Measurements from ENCODE around the gene DYNLT4.
A peak's percentile ranks its signal among the peaks of the same experiment; 100 is the strongest.
"Not testable (repeated sequence)": the region's sequence is repeated elsewhere in the genome, so short reads cannot be mapped to it uniquely, and the experiment has no call there.

The DYNLT4 gene

DNA sequence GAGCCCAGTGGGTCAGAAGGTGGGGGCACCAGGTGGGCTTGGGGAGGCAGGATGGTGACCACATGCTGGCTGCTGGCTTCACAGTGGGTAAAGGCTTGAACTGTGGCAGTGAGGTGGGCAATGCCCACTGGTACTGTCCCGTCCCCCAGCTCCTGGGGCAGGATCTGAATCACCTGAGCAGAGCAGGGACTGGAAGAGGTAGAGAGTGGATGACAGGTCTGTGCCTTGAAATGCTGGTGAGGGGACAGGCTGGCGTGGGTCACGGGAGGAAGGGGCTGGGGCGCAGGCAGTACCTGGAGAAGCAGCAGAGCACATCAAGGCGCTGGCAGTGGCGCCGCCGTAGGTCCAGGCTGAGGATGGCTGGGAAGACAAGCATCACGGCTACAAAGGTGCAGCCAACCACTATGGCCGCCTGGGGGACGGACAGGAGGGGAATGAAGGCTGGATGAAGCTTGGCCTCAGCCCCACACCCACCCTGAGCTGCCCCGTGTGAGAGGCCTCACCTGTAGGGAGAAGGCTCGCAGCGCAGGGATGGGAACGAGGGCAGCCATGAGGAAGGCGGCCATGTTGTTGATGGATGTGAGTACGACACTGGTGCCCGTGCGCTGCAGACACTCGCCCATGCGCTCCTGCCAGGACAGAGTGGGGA is 21.0 kb upstream of the DYNLT4 start:
- no peak for DNase-seq

DNA sequence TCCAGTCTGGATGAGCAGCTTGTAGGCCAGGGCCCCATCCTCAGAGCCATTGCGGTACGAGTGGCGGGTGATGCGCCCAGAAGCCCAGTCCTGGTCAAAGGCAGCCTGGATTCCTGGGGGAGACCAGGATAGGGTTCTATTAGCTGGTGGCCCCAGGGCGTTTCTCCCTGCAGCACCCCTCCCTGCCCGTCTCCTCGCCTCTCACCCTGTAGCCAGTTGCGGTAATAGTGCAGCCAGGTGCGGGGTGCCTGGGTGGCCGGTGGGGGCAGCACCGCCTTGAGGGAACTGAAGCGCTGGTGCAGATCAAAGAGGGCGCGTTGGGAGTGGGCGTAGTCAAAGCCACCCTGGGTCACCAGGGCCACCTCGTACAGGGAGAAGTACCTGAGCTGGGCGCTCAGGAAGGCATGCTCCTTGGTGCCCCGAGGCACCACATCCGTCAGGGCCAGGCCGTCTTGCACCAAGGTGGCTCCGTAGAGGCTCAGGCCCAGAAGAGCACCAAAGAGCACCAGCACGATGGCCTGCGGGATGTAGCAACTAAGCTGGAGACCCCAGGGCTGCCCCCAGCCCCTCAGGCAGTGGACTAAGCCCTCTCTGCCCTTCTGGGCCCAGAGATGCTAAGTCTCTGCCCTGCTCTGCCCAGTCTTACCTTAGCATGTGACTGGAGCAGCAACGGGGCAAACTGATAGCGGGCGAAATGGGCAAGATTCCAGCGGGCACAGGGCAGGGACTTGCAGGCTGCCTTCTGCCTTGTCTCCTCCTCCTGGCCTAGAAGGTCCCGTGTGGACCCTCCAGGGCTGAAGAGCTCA is 20.2 kb upstream of the DYNLT4 start:
- no peak for DNase-seq

DNA sequence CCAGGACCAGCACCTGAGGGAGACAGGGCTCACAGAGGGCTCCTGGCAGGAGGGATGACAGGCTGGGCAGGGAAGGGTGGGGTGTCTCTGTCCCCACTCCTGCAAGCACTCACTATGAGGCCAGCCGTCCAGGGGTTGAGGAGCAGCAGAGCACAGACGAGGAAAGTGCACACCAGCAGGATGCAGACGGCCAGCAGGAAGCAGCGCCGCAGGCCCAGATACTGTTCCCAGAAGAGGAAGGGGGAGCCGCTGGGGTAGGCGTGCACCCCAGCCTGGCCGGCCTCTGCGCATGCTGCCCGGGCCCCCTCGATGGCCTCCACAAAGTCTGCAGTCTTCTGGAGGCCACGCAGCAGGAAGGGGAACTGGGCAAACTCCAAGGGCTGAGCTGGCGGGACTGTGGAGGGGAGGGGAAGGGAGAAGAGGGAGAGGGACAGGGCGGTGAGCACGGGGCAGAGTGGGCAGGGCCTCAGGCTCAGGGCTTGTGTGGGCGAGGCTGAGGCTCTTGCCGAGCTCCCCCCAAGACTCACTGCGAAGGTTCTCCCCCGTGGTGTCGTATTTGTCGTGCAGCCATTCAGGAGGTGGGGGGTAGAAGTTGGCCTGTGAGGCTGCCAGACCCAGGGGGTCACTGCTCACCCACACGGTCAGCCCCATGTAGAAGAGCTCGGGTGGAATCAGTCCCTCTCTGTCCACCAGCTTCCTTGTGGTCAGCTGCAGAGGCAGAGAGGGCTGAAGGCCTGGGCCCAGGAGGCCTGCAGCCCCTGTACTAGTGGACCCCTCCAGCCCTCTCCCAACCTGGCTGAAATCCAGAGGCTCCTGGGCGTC is 19.4 kb upstream of the DYNLT4 start:
- DNase-seq, result no peak

DNA sequence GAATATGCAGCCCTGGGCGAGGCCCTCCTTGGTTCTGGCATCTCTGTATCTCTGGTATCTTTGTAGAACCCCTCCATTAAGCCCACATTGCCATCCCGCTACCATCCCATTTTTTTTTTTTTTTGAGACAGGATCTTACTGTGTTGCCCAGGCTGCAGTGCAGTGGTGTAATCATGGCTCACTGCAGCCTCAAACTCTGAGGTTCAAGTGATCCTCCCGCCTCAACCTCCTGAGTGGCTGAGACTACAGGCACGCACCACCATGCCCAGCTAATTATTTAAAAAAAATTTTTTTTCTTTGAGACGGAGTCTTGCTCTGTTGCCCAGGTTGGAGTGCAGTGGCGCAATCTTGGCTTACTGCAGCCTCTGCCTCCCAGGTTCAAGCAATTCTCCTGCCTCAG is 17.2 kb upstream of the DYNLT4 start:
- DNase-seq, result not testable (repeated sequence)

DNA sequence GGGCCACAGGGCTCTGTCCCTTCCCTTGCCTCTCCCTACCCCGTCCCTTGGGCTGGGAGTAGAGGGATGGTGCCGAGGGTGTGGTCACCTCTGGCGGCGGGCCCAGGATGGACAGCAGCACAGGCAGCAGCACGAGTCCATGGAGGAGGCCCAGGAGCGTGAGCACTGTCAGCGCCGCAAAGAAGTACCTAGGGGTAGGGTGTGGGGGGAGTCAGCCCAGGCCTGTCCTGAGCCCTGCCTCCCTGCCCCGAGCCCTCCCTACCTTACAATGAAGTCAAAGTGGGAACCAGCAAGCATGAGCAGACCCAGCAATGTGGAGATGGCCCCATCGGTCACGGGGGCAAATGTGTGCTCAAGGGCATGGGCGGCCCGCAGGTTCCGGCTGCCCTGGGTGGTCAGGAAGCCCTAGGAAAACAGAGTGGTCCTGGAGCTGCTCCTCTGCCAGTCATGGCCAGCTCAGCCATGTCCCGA is 15.9 kb upstream of the DYNLT4 start:
- no peak for DNase-seq

DNA sequence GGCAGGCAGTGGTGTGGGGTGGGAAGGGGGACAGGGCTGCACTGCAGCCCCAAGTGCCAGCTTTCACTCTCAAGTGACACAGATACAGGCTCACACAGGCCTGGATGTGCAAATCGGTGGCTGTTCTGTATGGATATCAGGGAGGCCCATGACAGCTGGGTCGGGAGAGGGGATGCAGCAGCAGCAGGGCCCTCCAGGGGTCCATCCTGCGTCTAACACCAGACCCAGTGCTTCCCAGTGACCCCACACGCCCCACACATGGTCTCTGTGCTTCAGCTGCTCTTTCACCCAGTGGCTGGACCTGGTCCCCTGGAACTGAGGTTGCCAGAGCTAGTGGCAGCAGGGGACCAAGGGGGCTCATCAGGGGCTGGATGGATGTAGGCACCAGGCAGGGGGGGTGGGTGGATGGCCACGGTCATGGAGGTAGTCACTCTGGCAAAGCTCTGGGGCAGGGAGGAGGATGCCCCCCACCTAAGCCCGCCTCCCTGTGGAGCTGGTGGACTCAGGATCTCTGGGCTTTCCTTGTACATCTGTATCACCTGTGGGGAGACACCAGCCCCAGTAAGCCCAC is 15.1 kb upstream of the DYNLT4 start:
- DNase-seq, result peak; percentile 12

DNA sequence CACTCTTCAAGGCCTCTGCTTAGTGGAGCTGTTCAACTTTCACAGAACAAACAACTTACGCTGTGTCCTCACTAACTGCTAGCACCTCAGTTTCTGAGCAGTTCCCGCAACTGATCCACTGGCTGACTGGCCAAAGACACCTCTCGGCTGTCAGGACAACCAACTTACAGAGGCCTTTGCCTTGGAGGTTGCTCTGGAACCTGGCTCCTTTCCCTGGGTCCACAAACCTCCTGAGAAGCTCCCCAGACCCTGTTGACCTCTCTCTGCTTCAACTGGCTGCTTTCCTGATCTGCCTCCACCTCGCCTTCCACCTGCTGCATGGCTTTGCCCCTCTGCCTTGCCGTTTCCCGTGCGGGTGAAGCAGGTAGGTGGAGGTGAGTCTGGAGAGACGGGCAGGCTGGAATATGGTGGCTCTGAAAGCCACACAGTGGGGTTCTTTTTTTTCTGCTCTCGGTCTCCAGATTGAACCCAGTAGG is 14.1 kb upstream of the DYNLT4 start:
- DNase-seq, result no peak

DNA sequence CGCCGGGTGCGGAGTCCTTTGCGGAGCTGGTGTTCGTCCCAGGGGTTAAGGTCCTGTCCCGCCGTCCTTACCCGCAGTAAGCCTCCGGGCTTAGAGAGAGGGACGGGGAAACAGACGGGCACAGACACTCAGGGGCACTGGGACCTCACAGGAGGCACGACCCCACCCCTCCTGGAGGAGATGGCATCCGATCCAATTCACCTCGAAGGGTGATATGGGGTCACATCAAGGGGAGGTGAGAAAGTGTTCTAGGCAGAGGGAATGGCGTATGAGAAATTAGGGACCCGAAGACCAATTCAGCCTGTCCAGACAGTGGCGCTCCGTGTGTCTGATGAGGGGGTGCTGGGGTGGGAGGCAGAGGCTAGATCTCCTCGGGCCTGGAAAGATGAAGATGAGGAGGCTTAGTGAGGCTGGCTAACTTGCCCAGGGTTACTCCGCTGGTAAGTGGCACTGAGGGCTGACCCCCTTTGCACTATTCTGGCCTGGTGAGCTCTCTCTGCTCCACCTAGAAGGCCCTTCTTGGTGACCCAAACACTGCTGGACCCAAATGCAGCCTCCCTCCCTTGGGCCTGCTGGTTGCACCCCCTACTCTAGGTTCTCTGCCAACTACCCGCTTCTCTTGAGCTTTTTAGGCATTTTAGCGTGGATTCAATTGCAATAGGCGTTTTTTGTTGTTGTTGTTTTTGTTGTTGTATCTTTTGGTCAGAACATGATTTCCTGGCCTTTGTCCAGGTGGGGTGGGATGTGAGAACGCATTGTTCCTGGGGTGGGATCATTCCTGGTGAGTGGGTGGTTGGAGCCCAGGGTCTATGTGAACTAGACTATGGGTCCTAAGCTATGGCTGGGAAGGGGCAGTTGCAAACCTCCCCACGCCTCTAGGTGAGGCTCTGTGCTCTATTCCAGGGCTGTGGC is 13.4 kb upstream of the DYNLT4 start:
- no peak for DNase-seq

DNA sequence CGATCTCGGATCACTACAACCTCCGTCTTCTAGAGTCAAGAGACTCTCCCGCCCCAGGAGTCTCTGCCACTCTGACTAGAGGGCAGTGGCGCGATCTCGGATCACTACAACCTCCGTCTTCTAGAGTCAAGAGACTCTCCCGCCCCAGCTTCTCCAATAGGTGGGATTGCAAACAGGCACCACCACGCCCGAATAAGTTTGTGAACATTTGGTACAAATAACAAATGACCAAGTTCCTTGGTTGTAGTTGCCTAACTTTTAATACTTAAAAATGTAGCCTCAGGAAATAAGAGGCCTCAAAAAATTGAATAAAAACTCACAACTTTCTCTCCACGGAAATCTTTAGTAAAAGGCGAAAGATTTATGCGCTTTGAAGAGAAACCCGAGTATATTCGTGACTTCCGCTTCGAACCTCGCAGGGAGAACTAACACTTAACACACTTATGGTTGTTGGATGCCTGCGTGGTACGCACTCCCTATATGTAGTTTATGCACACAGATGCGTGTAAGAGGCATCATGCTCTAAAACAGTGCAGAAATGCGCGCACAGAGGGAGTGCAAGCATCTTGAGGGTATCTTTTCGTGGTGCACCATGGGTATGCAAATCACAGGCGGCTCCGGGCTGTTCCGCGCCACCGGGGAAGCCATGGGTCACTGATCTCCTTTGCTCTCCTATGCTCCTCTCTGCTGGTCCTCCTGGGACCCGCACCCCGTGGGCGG is 12.6 kb upstream of the DYNLT4 start:
- DNase-seq, result peak; percentile 87

DNA sequence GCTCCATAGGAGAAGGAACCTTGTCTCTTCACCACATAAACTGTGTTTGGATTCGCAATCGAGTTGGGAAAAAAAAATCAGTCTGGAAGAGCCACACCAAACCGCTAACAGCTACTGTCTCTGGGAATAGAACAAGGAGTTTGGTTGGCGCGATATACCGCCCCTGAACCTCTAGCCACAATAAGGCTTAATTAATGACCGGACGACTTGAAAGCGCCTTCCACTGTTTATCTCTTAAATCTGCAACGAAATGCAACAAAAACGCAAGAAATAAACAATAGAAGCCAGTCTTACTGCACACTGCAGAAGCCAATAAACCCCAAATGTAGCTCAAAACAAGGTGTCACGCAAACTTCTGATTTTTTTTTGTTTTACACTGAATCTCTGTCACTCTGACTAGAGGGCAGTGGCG is 12.1 kb upstream of the DYNLT4 start:
- no peak for DNase-seq

DNA sequence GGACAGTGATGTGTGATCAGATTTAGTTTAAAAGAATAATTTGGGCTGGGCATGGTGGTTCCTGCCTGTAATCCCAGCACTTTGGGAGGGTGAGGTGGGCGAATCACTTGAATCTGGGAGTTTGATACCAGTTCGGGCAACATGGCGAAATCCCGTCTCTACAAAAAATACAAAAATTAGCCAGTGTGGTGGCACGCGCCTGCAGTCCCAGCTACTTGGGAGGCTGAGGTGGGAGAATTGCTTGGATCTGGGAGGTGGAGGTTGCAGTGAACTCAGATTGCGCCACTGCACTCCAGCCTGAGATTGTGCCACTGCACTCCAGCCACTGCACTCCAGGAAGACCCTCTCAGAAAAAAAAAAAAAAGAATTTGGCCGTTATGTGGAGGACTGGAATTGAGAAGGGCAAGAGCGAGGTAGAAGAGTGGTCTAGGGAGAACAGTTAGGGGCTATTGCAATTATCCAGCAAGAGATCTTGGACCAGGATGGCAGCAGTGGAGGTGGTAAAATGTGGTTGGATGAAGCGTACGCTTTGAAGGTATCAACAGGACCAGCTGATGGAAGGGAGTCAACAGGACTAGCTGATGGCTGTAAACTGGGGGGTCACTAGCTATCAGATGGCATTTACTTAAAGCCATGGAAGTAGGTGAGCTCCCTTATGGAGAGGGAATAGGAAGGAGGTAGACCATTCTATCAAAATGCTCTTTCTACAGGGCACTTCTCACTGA is 10.8 kb upstream of the DYNLT4 start:
- DNase-seq, result no peak

DNA sequence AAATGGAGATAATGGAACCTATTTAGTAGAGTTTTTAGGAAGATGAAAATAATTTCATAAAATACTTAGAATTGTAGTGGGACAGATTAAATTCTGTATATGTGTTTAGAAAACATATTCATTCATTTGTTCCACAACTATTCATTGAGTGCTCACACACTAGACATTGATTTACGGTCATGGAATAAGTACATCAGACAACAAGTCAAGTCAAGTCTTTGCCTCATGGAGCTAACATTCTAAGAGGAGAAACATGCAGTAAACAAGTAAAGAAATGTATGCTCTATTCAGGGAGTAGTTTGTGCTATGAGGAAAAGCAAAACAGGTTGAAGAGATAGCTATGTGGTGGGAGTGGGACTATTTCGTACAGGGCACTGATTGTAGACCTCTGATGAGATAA is 10.2 kb upstream of the DYNLT4 start:
- no peak for DNase-seq

DNA sequence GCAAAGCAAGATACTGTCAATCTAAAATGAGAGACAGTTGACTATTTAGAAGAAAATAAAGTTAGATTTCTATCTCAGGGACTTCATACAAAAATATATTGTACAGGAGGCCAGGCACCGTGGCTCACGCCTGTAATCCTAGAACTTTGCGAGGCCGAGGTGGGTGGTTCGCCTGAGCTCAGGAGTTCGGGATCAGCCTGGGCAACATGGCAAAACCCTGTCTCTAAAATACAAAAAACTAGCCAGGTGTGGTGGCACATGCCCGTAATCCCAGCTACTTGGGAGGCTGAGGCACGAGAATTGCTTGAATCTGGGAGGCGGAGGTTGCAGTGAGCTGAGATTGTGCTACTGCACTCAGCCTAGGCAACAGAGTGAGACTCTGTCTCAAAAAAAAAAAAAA is 8.8 kb upstream of the DYNLT4 start:
- DNase-seq, result not testable (repeated sequence)

DNA sequence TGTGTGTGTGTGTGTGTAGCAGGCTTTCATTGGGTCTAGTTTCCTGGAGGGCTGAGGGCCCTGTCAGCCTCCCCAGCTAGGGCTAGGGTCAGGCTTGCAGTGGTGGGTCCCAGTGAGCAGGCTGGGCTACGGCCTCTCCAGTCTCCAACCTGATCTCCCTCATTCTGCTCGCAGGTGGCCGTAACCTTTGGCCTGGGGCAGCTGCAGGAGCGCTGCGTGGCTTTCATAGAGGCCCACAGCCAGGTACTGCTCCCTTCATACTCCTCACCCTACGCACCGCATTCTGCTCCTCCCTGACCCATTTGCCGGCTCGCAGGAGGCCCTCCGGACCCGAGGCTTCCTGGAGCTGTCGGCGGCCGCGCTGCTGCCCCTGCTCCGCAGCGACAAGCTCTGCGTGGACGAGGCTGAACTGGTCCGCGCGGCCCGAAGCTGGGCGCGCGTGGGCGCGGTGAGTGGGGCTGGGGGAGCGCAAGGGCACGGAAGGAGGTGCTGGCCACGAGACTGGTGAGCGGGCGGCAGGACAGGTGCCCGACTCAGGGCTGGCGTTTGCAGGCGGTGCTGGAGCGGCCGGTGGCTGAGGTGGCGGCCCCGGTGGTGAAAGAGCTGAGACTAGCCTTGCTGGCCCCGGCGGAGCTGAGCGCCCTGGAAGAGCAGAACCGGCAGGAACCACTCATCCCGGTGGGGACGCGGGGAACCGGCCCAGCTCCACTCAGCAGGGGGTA is 5.8 kb upstream of the DYNLT4 start:
- DNase-seq, result peak; percentile 28

DNA sequence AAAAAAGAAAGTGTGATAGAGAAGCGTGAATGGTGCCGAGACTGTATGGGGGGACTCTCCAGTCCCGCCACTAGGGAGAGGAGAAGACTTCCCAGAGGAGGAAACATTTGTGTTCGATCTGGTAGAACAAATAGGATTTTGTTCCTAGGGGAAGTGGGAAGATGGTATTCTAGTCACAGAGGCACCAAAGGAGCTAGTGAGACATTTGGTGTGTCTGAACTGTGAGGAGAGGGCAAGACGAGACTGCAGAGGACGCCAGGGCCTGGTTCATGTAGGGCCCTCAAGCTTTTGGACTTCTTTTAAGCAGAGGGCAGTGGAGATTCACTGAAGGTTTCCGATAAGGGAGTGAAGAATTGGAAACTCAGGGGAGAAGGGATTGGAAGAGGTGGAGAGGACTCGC is 4.1 kb upstream of the DYNLT4 start:
- DNase-seq, result peak; percentile 27

DNA sequence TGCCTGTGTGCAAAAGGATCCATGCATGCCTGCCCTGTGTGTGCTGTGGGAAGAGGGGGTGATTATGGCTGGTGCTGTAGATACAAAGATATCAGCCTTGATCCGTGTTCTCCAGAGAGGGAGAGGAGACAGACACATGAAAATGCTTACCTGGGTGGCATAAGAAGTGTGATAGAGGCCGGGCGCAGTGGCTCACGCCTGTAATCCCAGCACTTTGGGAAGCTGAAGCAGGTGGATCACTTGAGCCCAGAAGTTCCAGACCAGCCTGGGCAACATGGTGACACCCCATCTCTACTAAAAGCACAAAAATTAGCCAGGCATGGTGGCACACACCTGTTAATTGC is 3.6 kb upstream of the DYNLT4 start:
- DNase-seq, result not testable (repeated sequence)

DNA sequence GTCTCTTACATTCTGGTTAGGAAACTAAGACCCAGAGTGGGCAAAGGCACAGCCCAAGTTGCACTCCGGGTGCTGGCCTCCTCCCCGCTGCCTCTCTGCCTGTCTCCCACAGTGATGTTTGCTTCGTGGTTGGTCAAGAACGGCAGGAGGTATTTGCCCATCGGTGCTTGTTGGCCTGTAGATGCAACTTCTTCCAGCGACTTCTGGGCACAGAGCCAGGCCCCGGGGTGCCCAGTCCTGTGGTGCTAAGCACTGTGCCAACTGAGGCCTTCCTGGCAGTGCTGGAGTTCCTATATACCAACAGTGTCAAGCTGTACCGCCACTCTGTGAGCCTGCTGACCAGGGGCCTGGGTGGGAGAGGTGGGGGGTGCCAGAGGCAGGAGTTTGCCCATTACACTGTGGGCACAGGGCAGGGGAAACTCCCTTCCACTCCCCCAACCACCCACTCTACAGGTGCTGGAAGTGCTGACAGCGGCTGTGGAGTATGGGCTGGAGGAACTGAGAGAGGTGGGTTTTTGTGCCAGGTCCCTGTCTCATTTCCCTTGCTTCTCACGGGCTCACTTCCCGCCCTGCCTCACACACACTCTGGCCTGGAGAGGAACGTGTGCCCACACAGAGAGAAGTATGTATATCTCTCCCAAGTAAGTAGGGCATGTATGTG is 3.1 kb upstream of the DYNLT4 start:
- DNase-seq, result peak; percentile 59

DNA sequence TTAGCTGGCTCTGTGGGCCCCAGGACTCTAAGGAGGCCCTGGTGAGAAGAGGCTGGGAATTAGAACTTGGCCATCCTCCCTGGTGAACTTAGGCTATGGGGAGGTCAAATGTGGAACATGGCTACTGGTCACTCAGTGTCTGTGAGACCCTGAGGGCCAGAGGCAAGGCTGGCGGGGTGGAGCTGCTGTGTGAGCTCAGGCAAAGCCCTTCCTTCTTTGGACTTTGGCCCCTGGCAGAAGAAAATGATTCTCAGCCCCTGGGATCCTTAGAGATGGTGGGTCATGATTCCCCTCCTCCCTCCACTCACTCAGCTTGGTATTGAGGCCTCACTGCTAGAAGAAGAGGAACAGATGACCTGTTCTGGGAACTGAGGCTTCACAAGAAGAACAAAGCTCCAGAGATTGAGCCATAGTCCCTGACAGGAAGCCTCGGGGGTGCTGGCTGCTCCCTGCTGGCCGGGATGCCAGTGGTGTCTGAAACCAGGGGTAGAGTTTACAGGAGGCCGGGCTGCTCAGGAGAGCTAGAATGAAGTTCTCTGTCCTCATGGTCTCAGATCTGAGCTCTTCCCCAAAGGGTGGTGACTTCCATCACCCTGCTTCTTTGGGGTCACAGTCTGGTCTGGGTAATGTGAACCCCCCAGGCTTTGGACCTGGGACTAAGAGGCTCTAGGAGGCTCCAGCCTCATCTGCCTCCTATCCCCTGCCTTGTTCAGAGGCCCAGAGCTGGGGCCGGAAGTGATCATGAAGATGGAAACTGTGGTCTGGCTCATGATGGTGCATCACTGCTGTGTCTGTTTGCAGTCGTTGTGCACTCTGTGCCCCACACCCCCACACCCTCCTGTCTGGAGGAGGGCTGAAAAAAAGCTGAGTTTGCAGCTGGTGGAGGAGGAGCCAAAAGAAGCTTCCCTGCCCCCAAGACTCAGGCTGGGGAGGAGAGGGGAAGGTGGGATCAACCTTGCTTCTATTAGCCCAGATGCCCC is 2.1 kb upstream of the DYNLT4 start:
- peak; percentile 92 for DNase-seq
